ENCODE data around the gene SMCO1. TPM values are rescaled to one million over a fixed set of nuclear protein-coding genes. Genes with fewer than 3 reads are reported as not detected.

SMCO1 gene
- total RNA-seq, 2 donors from 2014 or later, result not detected

DNA sequence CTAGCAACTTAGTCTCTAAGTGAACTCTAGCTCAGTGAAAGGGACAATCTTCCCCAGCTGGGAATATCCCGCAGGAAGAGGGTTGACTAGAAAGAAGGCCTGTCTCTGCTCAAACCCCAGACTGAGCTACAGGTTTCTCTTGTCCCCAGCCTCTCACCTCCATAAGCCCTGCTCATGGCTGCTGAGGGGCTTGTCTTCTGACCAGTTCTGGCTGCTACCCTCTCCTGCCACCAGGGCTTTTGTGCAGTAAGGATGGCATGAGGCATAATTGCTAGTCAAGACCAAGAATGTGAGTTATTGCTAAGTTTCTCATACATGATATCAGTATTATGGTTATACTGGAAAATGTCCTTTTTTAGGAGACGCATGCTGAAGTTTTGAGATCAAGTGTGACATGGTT, 31.9 kb upstream of the SMCO1 start:
- no peak overlapping the region for H3K4me3 ChIP-seq
- H3K4me1 ChIP-seq, result no peaks in the 10 kb centered on the region
- no peaks in the 10 kb centered on the region for H3K27me3 ChIP-seq
- H3K36me3 ChIP-seq (replicated peaks in 1 of 2; ENCODE audit: insufficient read depth in 1 of 2, low read depth in 2 of 2), result no peaks in the 10 kb centered on the region
- intact Hi-C loops (cut with DNase I), result no loop called here
- no peak for ATAC-seq
- H3K9me3 ChIP-seq, result peaks cover 0 to 18% (median 0%) of the 10 kb centered on the region in 3 donors
- H3K27ac ChIP-seq, result no peak overlapping the region
- TF ChIP-seq POLR2A (IDR thresholded peaks at IDR 0.05), result no peak
- TF ChIP-seq, protein P1, sequence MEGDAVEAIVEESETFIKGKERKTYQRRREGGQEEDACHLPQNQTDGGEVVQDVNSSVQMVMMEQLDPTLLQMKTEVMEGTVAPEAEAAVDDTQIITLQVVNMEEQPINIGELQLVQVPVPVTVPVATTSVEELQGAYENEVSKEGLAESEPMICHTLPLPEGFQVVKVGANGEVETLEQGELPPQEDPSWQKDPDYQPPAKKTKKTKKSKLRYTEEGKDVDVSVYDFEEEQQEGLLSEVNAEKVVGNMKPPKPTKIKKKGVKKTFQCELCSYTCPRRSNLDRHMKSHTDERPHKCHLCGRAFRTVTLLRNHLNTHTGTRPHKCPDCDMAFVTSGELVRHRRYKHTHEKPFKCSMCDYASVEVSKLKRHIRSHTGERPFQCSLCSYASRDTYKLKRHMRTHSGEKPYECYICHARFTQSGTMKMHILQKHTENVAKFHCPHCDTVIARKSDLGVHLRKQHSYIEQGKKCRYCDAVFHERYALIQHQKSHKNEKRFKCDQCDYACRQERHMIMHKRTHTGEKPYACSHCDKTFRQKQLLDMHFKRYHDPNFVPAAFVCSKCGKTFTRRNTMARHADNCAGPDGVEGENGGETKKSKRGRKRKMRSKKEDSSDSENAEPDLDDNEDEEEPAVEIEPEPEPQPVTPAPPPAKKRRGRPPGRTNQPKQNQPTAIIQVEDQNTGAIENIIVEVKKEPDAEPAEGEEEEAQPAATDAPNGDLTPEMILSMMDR (IDR thresholded peaks at IDR 0.05), result no peak
- WGBS, 2 donors, result 66 to 84% methylated on average over 2 of the region's 2 CpGs
- no peak for DNase-seq

DNA sequence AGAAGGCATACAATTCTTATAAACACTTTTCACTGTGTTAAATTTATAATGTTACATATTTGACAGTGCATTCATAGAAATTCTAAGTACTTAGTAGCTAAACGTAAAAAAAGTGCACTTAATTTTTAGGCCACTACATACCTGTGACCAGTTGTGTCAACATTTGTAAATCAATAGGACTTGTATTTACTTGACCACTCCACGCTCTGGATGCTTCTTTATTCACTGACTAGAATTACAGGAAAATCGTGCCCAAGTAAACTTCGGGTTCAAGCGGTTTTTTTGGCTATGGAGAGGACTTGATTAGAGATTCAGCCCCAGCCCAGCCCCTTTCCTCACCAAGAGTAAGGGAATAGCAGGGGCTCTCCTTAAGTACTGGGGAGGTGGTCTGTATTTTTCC, 31.4 kb upstream of the SMCO1 start:
- H3K4me1 ChIP-seq, result no peaks in the 10 kb centered on the region
- 21 to 26% methylated on average over 5 of the region's 5 CpGs for WGBS, 2 donors
- DNase-seq (no peak), ATAC-seq (no peak)
- no peak overlapping the region for H3K4me3 ChIP-seq
- intact Hi-C loops (cut with DNase I), result no loop called here
- H3K36me3 ChIP-seq (replicated peaks in 1 of 2; ENCODE audit: insufficient read depth in 1 of 2, low read depth in 2 of 2), result no peaks in the 10 kb centered on the region
- H3K27ac ChIP-seq, result no peak overlapping the region
- peaks cover 0 to 18% (median 0%) of the 10 kb centered on the region in 3 donors for H3K9me3 ChIP-seq
- TF ChIP-seq POLR2A (IDR thresholded peaks at IDR 0.05), result no peak
- TF ChIP-seq, protein P1 (IDR thresholded peaks at IDR 0.05), result no peak
- H3K27me3 ChIP-seq, result no peaks in the 10 kb centered on the region

DNA sequence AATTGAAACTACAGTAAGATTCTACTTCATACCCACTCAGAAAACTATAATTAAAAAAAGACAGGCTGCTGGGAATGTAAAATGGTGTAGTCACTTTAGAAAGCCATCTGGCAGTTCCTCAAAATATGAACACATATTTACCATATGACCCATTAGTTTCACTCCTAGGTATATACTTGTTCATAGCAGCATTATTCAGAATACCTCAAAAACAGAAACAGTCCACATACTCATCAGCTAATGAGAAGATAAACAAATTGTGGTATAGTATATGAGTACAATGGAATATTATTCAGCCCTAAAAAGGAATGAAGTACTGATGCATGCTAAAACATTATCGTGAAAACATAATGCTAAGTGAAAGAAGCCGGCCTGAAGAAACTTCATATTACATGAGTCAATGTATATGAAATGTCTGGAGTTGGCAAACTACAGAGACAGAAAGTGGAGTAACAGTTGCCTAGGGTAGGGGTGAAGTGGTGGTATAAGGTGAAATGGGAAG, 29.4 kb upstream of the SMCO1 start:
- TF ChIP-seq, protein P1 (IDR thresholded peaks at IDR 0.05), result no peak
- no peak for TF ChIP-seq POLR2A (IDR thresholded peaks at IDR 0.05)
- H3K27ac ChIP-seq, result no peak overlapping the region
- H3K4me1 ChIP-seq, result no peaks in the 10 kb centered on the region
- no peaks in the 10 kb centered on the region for H3K36me3 ChIP-seq (replicated peaks in 1 of 2; ENCODE audit: insufficient read depth in 1 of 2, low read depth in 2 of 2)
- DNase-seq, result no peak
- H3K27me3 ChIP-seq, result no peaks in the 10 kb centered on the region
- H3K9me3 ChIP-seq, result peaks cover 0 to 9% (median 0%) of the 10 kb centered on the region in 3 donors
- WGBS, 2 donors, result 91 to 94% methylated on average over 2 of the region's 2 CpGs
- ATAC-seq, result no peak
- no peak overlapping the region for H3K4me3 ChIP-seq
- intact Hi-C loops (cut with DNase I), result no loop called here

DNA sequence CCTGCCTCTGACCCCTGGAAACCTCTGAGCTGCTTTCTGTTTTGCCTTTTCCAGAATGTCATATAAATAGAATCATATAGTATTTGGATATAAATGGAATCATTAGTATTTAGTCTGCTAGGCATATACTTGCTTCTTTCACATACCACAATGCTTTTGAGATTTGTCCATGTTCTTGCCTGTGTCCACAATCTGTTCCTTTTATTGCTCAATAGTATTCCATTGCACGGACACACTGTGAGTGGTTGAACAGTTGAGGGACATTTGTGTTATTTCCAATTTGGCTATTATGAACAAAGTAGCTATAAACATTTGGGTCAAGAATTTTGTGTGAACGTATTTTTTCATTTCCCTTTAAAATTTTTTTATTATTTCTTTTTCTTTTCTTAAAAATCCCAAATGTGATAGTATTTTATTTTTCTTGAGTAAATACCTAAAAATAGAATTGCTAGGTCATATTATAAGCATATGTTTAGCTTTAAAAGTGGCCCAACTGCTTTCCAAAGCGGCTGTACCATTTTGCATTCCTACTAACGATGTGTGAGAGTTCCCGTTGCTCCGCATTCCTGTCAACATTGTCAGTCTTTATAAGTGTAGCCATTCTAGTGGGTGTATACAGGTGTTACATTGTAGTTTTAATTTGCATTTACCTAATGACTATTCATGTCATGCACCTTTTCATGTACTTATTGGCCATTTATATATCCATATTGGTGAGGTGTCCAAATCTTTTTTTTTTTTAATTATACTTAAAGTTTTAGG, 26.7 kb upstream of the SMCO1 start:
- no peaks in the 10 kb centered on the region for H3K9me3 ChIP-seq
- no peaks in the 10 kb centered on the region for H3K4me1 ChIP-seq
- DNase-seq (no peak), ATAC-seq (no peak)
- no peak overlapping the region for H3K4me3 ChIP-seq
- 86 to 87% methylated on average over 6 of the region's 6 CpGs for WGBS, 2 donors
- H3K27ac ChIP-seq, result no peak overlapping the region
- intact Hi-C loops (cut with DNase I), result no loop called here
- H3K36me3 ChIP-seq (replicated peaks in 1 of 2; ENCODE audit: insufficient read depth in 1 of 2, low read depth in 2 of 2), result no peaks in the 10 kb centered on the region
- no peaks in the 10 kb centered on the region for H3K27me3 ChIP-seq
- TF ChIP-seq POLR2A (IDR thresholded peaks at IDR 0.05), result no peak
- TF ChIP-seq, protein P1 (IDR thresholded peaks at IDR 0.05), result no peak
